H1 (cell line): ENCODE measurements around the gene HIVEP2. TPM values are rescaled to one million over a fixed set of nuclear protein-coding genes. Genes with fewer than 3 reads are reported as not detected.

Experiments
- CTCF ChIA-PET: fragments of 300-600 bp; sonication (Branson Sonifier 250); formaldehyde crosslinking; loops from one replicate; lab custom pipeline; 2021; ENCODE audit not compliant: partially characterized antibody; lab: Charles Lee
- POLR2A ChIA-PET: fragments of 300-600 bp; sonication (Branson Sonifier 250); formaldehyde crosslinking; loops from one replicate; lab custom pipeline; 2021; ENCODE audit warnings: inconsistent platforms; ENCODE audit not compliant: partially characterized antibody; lab: Charles Lee
- DNase-seq, 2 experiments: peaks; one replicate each; pipeline versions ENCODE4 v3.0.0 to v3.0.0-alpha.2; 2010 to 2022; ENCODE audit warnings: low spot score in 2 of 2, low read depth in 1 of 2, mixed read lengths in 1 of 2
- FAIRE-seq: peaks from 2 replicates; lab custom pipeline; 2011; peaks lifted over from hg19 to GRCh38; lab: Jason Lieb, UNC
- H2AFZ ChIP-seq: 2 replicates; pipeline ENCODE4 v1.8.1; 2012; ENCODE audit warnings: low read length, inconsistent platforms
- H2AK5ac ChIP-seq: 2 replicates; pipeline ENCODE4 v1.6.1; 2013; ENCODE audit warnings: low read depth, low read length
- H2BK120ac ChIP-seq: replicated peaks from 2 replicates; pipeline ENCODE3; 2013; ENCODE audit warnings: low read depth, low read length, inconsistent platforms
- H2BK12ac ChIP-seq: 2 replicates; pipeline ENCODE4 v1.6.1; 2013; ENCODE audit warnings: low read depth, low read length
- H2BK15ac ChIP-seq: 2 replicates; pipeline ENCODE4 v1.6.1; 2013; ENCODE audit warnings: low read length
- H2BK20ac ChIP-seq: 2 replicates; pipeline ENCODE4 v1.6.1; 2013; ENCODE audit warnings: low read length
- H2BK5ac ChIP-seq: 2 replicates; pipeline ENCODE4 v1.6.1; 2013; ENCODE audit warnings: low read depth, low read length
- H3K14ac ChIP-seq: 2 replicates; pipeline ENCODE4 v1.6.1; 2013; ENCODE audit warnings: inconsistent platforms; ENCODE audit not compliant: insufficient read length
- H3K18ac ChIP-seq: 2 replicates; pipeline ENCODE4 v1.6.1; 2013; ENCODE audit warnings: low read length; ENCODE audit errors: extremely low read depth
- H3K23ac ChIP-seq: 2 replicates; pipeline ENCODE4 v1.6.1; 2013; ENCODE audit warnings: inconsistent platforms; ENCODE audit not compliant: insufficient read length
- H3K23me2 ChIP-seq: 2 replicates; pipeline ENCODE4 v1.6.1; 2013; ENCODE audit warnings: low read depth, low read length
- H3K27ac ChIP-seq: 2 replicates; pipeline ENCODE4 v1.6.1; 2011; ENCODE audit warnings: low read depth, low read length, inconsistent platforms
- H3K27me3 ChIP-seq, 4 experiments: replicated peaks in 1 of 4; 1 replicate in 1 of 4; 2 replicates in 3 of 4; pipeline versions ENCODE4 v1.6.1 to v1.8.1; 2011 to 2013; ENCODE audit warnings: low read length in 3 of 4, mild to moderate bottlenecking in 3 of 4, inconsistent platforms in 2 of 4, mixed read lengths in 2 of 4, moderate library complexity in 1 of 4; ENCODE audit not compliant: control insufficient read depth in 3 of 4, insufficient read depth in 3 of 4; ENCODE audit errors: extremely low read depth in 1 of 4
- H3K36me3 ChIP-seq, 4 experiments: 2 replicates each; pipeline versions ENCODE4 v1.6.1 to v1.8.1; 2011 to 2013; ENCODE audit warnings: mild to moderate bottlenecking in 4 of 4, low read length in 3 of 4, moderate library complexity in 2 of 4, control low read depth in 1 of 4, inconsistent platforms in 1 of 4; ENCODE audit not compliant: insufficient read depth in 4 of 4, control insufficient read depth in 2 of 4
- H3K4ac ChIP-seq: replicated peaks from 2 replicates; pipeline ENCODE3; 2013; ENCODE audit warnings: low read length, low read depth, mixed read lengths, inconsistent platforms; ENCODE audit not compliant: insufficient read length
- H3K4me1 ChIP-seq, 4 experiments: replicated peaks in 1 of 4; 1 replicate in 1 of 4; 2 replicates in 3 of 4; pipeline versions ENCODE4 v1.6.1 to v1.8.1; 2011 to 2013; ENCODE audit warnings: low read length in 3 of 4, inconsistent platforms in 2 of 4, mixed read lengths in 1 of 4; ENCODE audit not compliant: insufficient read depth in 4 of 4, control insufficient read depth in 3 of 4
- H3K4me2 ChIP-seq, 2 experiments: 2 replicates each; pipeline versions ENCODE4 v1.6.1 to v1.8.1; 2011 to 2013; ENCODE audit warnings: low read depth in 2 of 2, low read length in 2 of 2, control low read depth in 1 of 2, inconsistent platforms in 1 of 2, mild to moderate bottlenecking in 1 of 2; ENCODE audit not compliant: insufficient read depth in 1 of 2
- H3K4me3 ChIP-seq, 4 experiments: fragments of 200-600, 300-600 bp in 1 of 4; sonication (generic), shearing (Covaris generic), sonication (Bioruptor Twin) in 1 of 4; 2 replicates each; pipeline versions ENCODE4 v1.5.1 to v1.8.1; 2011 to 2016; ENCODE audit warnings: low read length in 4 of 4, low read depth in 3 of 4, control low read depth in 2 of 4, inconsistent platforms in 2 of 4, mild to moderate bottlenecking in 2 of 4, mixed read lengths in 1 of 4, moderate library complexity in 1 of 4; ENCODE audit not compliant: insufficient read depth in 2 of 4; ENCODE audit errors: extremely low read depth in 1 of 4
- H3K56ac ChIP-seq: replicated peaks from 2 replicates; pipeline ENCODE3; 2013; ENCODE audit warnings: low read depth, mild to moderate bottlenecking, mixed read lengths, low read length, inconsistent platforms; ENCODE audit not compliant: insufficient read length
- H3K79me1 ChIP-seq: 2 replicates; pipeline ENCODE4 v1.6.1; 2013; ENCODE audit warnings: low read depth, low read length, control low read depth
- H3K79me2 ChIP-seq, 2 experiments: 2 replicates each; pipeline versions ENCODE4 v1.6.1 to v1.8.1; 2012 to 2013; ENCODE audit warnings: low read length in 2 of 2, mild to moderate bottlenecking in 2 of 2, inconsistent platforms in 1 of 2; ENCODE audit not compliant: insufficient read depth in 2 of 2, control insufficient read depth in 1 of 2
- H3K9ac ChIP-seq, 4 experiments: replicated peaks in 1 of 4; 1 replicate in 1 of 4; 2 replicates in 3 of 4; pipeline versions ENCODE4 v1.6.1 to v1.8.1; 2011 to 2013; ENCODE audit warnings: low read depth in 3 of 4, low read length in 3 of 4, control low read depth in 2 of 4, mild to moderate bottlenecking in 2 of 4, moderate library complexity in 2 of 4, inconsistent platforms in 1 of 4; ENCODE audit errors: extremely low read depth in 1 of 4
- H3K9me3 ChIP-seq, 2 experiments: 2 replicates each; pipeline versions ENCODE4 v1.6.1 to v1.8.1; 2012 to 2013; ENCODE audit warnings: mild to moderate bottlenecking in 2 of 2, moderate library complexity in 2 of 2, control low read depth in 1 of 2, inconsistent platforms in 1 of 2, low read depth in 1 of 2, low read length in 1 of 2, mixed read lengths in 1 of 2; ENCODE audit not compliant: insufficient read depth in 2 of 2
- H4K20me1 ChIP-seq, 2 experiments: replicated peaks in 1 of 2; 2 replicates each; pipeline versions ENCODE3 to v1.8.1; 2011 to 2013; ENCODE audit warnings: inconsistent platforms in 2 of 2, low read length in 2 of 2, mild to moderate bottlenecking in 1 of 2; ENCODE audit not compliant: insufficient read depth in 2 of 2, control insufficient read depth in 1 of 2
- H4K5ac ChIP-seq: 2 replicates; pipeline ENCODE4 v1.6.1; 2013; ENCODE audit warnings: low read length, low read depth, mixed read lengths, inconsistent platforms; ENCODE audit not compliant: insufficient read length
- H4K8ac ChIP-seq: 2 replicates; pipeline ENCODE4 v1.8.0; 2013; ENCODE audit warnings: mild to moderate bottlenecking, moderate library complexity, low read length, inconsistent platforms; ENCODE audit not compliant: insufficient read depth; ENCODE audit errors: extremely low read depth
- H4K91ac ChIP-seq: replicated peaks from 2 replicates; pipeline ENCODE3; 2013; ENCODE audit warnings: low read length, mixed read lengths, inconsistent platforms; ENCODE audit not compliant: insufficient read length
- POLR2A ChIP-seq, 2 experiments: IDR thresholded peaks; 1 replicate in 1 of 2; 2 replicates in 1 of 2; pipeline ENCODE4 v1.6.1; 2011; ENCODE audit warnings: low read depth in 2 of 2, low read length in 2 of 2, mild to moderate bottlenecking in 2 of 2; ENCODE audit errors: control extremely low read depth in 1 of 2
- WGBS, 2 experiments: shearing (Covaris generic) in 1 of 2; methylation state at CpG; one replicate each; pipeline versions ENCODE4 v1.1.6 to v1.1.7; 2013 to 2015; ENCODE audit warnings: low lambda C conversion rate in 2 of 2, mixed read lengths in 2 of 2, inconsistent platforms in 1 of 2, low coverage in 1 of 2, missing lambda C conversion rate in 1 of 2; ENCODE audit not compliant: insufficient replicate concordance in 2 of 2, insufficient coverage in 1 of 2, insufficient read length in 1 of 2; ENCODE audit errors: extremely low coverage in 1 of 2, missing lambda C conversion rate in 1 of 2; 5-methylcytosine and 5-hydroxymethylcytosine counted together
- polyA plus RNA-seq, 7 experiments: library from polyadenylated mRNA; depleted of rRNA in 3 of 7; stranded (reverse) in 5 of 7; unstranded in 2 of 7; fragments of >200 nt in 5 of 7; fragments of 200-250 nt in 2 of 7; gene quantifications; 1 replicate in 5 of 7; 2 replicates in 1 of 7; 4 replicates in 1 of 7; pipeline versions ENCODE4 v1.2.1 to v1.2.3, GENCODE V29; 2011 to 2013; ENCODE audit warnings: missing spikeins in 2 of 7, mixed read lengths in 2 of 7
- total RNA-seq: library from RNA; stranded (reverse); fragmentation: NEBNext Ultra II Directional; extraction: Animal tissue kit (Norgen Biotek cat#: 25700); gene quantifications from 2 replicates; pipeline ENCODE4 v1.2.1, GENCODE V29; 2021

Gene HIVEP2
- total and polyA plus RNA-seq, 2 of the 8 experiments (the other 6 are each of a cell fraction or from before 2014, with no cell fraction given), result 2.2 to 6.1 TPM

- Histone ChIP-seq H4K8ac (no peak overlapping the region), H3K4me3 (no peak overlapping the region), H3K27ac (no peak overlapping the region), H3K4me1 (peaks cover 0 to 5% (median 1%) of the 10 kb centered on the region in 4 experiments; a peak in 2 of 7 replicates), H3K23me2 (no peaks in the 10 kb centered on the region), H2AFZ (no peak overlapping the region), H4K5ac (no peak overlapping the region), H3K79me1 (no peaks in the 10 kb centered on the region), H3K4me2 (no peak overlapping the region), H3K14ac (no peak overlapping the region), H3K9me3 (no peaks in the 10 kb centered on the region), H2BK120ac (no peak overlapping the region), H2BK20ac (no peak overlapping the region), H3K18ac (no peak overlapping the region), H3K23ac (no peak overlapping the region), H4K91ac (no peak overlapping the region), H2BK12ac (no peak overlapping the region), H3K56ac (no peak overlapping the region), H3K79me2 (no peaks in the 10 kb centered on the region; a peak in 1 of 4 replicates), H2BK15ac (no peak overlapping the region), H4K20me1 (no peaks in the 10 kb centered on the region), H3K27me3 (no peaks in the 10 kb centered on the region), H2AK5ac (no peak overlapping the region), H3K36me3 (no peaks in the 10 kb centered on the region), H2BK5ac (no peak overlapping the region), H3K4ac (no peak overlapping the region), H3K9ac (no peak overlapping the region)
- no peak for TF ChIP-seq POLR2A (IDR thresholded peaks at IDR 0.05; ENCODE audit: control extremely low read depth in 1 of 2, low read depth in 2 of 2, low read length in 2 of 2)
- DNase-seq, result no peak
- ChIA-PET CTCF (interaction anchor here (0.8 to 4.1 kb wide), 13 partner anchors 11 to 632 kb away, joined by 3 to 20 read pairs (median 4); no protein-coding TSS in a partner anchor), POLR2A (no interaction called here)
- 80% methylated on average over 10 of the region's 10 CpGs; no CpG with 5 or more reads in 1 of the 2 experiments for WGBS, 2 experiments
- no peak for FAIRE-seq
Observed at GRCh38 chr6:142823256-142823902, 121.6 kb downstream of the HIVEP2 start.
